HPDE6-E6E7 (cell line): ENCODE measurements around the gene STEAP1B.

Source experiments
- DNase-seq: peaks from one replicate; pipeline ENCODE4 v3.0.0; 2011; ENCODE audit warnings: missing footprints; ENCODE audit errors: extremely low spot score

STEAP1B gene

GRCh38 chr7:22400936-22401553 is 98.9 kb downstream of the STEAP1B start:
- no peak for DNase-seq

DNA sequence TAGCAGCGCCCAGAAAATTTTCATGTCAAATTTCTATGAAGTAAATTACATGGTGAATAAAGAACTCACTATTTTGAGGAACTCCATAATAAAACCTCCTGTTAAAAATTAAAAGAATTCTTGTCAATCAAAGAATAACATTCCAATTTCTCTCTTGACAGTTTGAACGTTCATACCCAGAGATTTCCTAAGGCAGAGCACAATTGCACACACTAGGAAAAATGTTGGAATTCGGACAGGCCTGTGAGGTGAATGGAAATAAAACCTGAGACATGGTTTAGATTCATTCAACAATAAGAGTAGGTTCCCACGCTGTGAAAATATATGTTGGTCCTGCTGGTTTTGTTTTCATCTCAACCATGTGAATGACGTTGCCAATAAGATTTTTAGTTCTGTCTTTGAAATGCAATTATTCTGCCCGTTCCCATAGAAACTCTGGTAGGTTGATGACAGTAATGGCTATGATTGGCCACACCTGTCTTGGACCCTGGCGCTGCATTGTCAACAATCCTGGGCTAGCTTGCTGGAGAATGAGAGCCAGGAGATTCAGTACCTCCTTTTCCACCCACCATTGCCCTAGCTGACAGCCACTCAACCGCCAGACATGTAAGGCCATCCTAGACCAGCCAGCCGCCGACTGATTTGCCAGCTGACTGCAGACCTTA is 99.7 kb downstream of the STEAP1B start:
- no peak for DNase-seq

DNA sequence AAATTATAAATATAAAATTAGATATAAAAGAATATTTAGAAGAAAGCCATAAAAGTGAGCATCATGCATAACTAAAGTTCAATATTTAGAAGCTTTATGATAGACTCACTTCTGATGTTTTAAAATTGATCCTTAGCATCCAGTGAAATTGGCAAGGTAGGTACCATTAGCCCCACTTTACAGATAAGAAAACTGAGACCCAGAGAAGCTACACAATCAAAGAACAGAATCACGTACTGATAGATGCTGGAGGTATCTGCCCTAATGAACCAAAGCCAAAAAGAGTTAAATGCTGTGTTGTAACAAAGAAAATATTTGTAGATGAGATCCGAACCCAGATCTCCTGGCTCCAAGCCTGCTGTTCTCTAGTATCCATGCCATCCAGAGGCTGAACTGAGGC is 100.4 kb downstream of the STEAP1B start:
- DNase-seq: no peak

- DNase-seq: no peak
These were observed 100.9 kb downstream of the STEAP1B start for GRCh38 chr7:22399091-22399490.

DNA sequence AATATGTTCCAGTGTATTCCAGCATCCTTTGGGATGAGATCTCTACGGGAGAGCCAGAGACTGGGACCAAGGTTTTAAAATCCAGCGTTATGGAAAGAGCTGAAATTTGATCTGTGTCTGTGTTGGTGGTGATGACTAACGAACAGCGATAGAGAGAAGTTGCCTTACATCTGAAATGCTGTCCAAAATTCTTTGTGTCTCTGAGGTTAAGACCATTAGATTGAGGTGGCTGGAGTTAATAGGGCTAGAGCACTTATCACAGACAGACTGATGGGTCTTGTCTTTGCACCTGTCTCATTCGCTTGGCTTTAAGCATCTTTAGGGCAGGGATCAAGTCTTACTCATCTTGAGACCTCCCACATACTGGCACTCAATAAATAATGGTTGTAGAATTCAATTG is 102.0 kb downstream of the STEAP1B start:
- DNase-seq: no peak

DNA sequence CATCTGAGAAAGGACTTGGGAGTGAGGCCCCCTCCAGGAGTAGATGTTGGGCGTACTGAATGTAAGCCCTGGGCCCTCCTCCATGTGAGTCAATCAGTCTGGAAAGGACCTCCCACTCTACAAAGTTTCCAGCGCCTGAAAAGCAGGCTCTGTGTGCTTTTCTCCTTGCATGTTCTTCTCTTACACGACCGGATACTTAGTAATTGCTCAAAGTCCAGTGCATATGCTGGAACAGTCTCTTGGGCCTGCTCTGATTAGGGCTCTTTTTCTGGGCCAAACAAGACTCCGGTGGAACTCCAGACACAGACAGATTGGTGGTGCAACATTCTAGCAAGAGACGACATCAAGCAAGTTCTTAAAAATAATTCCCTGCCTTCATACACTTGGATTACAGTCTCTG is 104.8 kb downstream of the STEAP1B start:
- DNase-seq: no peak

- DNase-seq: no peak
These were observed 105.2 kb downstream of the STEAP1B start for GRCh38 chr7:22394739-22395138.

- DNase-seq: no peak
These were observed 105.9 kb downstream of the STEAP1B start for GRCh38 chr7:22393913-22394729.

DNA sequence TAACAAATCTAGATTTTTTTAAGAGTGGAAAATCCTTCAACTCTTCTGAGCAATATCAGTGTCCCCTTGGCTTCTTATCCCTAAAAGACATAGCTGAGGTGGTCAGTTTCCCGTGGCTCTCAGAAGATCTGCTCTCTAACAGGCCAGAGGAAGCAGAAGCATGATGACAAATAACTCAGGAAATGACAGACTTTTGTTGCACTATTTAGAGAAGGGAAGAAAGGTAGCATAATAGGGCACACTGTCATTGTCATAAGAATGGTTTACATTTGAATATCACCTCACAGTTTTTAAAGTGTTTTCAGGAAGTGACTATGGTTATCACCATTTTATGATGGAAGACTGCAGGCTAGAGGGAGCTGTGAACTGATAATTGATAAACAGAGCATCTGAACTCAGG is 109.5 kb downstream of the STEAP1B start:
- DNase-seq: no peak

GRCh38 chr7:22389892-22390291 is 110.1 kb downstream of the STEAP1B start:
- no peak for DNase-seq

DNA sequence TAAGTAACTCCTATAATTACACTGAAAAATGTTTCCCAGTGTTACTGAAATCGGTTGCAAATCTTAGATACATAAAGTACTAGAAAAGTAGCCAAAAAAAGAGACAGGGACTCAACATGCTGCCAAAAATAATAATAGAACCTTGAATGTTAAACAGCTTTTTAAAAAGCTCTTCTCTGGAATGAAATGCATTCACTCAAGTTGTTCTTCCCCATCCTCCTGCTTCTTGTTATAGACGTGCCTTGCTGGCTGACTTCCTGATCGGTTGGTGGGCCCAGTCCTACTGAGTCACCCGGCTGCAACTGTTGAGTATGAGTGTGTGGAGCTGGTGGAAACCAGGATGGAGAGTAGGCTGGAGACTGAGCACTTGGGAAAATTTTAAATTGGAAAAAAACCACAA is 112.4 kb downstream of the STEAP1B start:
- DNase-seq: no peak

- no peak for DNase-seq
These were observed 113.1 kb downstream of the STEAP1B start for GRCh38 chr7:22386865-22387264.

DNA sequence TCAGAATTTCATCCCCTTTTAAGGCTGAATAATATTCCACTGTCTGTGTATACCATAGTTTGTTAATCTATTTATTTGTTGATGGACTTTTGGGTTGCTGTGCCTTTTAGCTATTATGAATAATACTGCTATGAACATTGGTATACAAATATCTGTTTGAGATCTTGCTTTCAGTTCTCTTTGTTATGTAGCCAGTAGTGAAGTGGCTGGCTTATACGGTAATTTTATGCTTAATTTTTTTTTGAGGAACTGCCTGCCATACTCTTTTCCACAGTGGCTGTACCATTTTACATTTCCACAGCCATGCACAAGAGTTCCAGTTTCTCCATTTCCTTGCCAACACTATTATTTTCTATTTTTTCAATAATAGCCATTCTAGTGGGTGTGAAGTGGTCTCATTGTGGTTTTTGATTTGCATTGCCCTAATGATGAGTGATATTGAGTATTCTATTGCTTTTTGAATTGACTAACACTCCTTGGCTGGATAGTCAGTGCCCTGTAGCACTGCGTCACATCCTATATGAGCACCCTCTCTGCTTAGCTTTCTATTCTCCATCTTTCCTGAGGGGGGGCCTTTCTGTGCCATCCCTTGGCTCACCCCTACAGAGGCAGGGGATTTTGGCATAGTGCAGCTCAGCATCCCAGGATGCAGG is 113.7 kb downstream of the STEAP1B start:
- DNase-seq: no peak

DNA sequence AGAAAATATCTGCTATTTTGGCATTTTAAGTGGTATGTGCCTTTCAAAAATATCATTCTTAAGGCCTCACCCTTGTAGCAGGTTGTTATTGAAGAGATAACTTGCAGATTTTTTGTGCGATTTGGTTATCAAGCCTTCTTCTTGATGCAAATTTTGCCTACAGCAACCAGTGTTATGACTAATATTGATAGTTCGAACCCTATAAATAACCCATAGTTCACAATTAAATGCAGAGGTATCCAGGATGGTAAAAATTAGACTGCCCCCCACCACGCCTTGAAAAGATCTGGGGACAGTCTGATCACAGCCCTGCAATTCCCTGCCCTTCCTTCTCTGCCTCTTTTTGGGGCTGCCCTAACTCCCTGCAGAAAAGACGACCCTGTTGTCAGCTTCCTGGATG is 114.7 kb downstream of the STEAP1B start:
- no peak for DNase-seq

GRCh38 chr7:22380333-22380732 is 119.7 kb downstream of the STEAP1B start:
- no peak for DNase-seq

DNA sequence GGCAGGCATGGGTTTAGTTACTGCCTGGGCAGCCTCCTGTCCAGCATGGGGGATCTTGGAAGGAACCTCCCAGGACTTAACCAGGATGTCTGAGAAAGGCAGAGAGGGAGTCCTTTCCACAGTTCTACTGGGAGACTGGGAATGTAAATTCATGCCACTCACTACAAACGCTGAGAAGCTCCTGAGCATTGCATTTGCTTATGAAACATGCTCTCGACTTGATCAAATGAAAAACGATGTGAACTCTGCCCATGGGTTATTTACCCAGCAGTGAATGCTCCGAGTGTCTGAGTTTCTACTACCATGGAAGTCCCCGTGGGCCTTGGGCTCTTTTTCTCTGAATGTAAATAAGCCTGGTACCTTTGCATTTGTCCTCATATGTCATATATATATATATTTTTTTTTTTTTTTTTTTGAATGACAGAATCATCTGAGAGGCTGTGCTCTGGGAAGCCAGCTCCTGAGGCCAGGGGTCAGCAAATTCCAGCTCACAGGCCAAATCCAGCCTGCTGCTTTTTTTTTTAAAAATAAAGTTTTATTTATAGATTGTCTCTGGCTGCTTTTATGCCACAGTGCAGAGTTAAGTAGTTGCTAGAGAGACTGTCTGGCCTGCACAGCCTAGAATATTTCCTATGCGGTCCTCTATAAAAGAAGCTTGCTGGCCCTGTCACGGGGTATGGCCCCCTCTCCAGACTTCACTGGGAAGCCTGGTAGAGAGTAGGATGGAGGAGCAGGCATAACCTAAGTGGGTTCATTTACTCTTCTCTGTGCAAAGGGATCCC is 121.6 kb downstream of the STEAP1B start:
- DNase-seq: no peak

DNA sequence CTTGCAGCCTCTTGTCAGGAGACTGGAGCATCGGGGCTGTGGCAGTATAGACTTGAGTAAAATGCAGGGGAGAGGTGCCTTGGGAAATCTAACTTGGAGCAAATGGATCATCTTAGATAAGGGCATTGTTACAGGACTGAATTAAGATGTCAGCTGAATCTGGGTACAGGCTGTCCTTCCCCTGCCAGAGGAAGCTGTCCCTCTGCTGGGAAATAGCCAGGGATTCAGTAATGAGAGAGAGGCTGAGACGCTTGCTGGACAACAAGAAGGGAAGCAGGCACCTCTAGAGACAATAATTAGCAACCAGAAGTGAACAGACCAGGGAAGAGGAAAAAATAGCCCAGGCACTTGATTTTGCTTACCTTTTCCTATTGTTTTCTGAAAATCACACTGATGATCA is 122.3 kb downstream of the STEAP1B start:
- DNase-seq: no peak

GRCh38 chr7:22375359-22376048 is 124.5 kb downstream of the STEAP1B start:
- no peak for DNase-seq

DNA sequence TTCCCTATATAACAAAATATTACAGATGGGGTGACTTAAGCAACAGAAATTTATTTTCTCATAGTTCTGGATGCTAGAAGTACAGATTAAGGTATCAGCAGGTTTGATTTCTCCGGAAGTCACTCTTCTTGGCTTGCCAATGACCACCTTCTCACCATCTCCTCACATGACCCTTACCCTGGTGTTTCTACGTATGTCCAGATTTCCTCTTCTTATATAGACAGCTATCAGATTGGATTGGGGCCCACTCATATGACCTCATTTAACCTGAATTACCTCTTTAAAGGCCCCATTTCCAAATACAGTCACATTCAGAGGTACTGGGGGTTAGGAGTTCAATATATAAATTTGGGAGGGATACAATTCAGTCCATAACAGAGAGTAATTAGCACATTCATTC is 126.1 kb downstream of the STEAP1B start:
- no peak for DNase-seq

- no peak for DNase-seq
These were observed 126.6 kb downstream of the STEAP1B start for GRCh38 chr7:22373388-22373787.

DNA sequence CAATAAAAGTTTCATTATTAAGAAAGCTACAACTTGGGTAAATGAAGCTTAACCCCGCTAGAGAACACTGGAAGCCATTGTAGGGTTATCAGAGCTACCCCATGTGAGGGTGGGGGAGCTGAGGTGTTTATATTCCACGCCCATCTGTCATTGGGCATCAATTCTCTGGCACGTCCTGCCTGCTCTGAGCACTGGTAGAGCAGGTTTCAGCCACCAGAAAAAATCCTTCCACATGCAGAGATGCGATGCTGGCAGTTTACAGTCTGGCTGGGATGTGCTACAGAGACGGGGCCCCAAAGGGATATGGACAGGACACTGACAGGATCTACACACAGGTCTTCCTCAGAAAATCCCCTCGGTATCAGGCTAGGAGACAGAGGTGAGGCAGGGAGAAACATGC is 127.1 kb downstream of the STEAP1B start:
- no peak for DNase-seq
